Lung (tissue), 12 donors: ENCODE measurements around the gene DHCR7. TPM values are rescaled to one million over a fixed set of nuclear protein-coding genes. Genes with fewer than 3 reads are reported as not detected.
A peak's percentile ranks its signal among the peaks of the same experiment; 100 is the strongest.

Experiments used
- ATAC-seq: fragments of 200-7000 bp; cut with Tn5 transposase; one replicate; pipeline ENCODE4 v1.9.1; 2020; ENCODE audit warnings: moderate number of reproducible peaks; ENCODE audit not compliant: insufficient read depth, low FRiP score
- DNase-seq, 3 donors: peaks; one replicate each; pipeline ENCODE4 v3.0.0-alpha.2; 2013 to 2017
- H3K27ac ChIP-seq, 2 donors: one replicate each; pipeline ENCODE4 v1.5.1; 2013; ENCODE audit warnings: mild to moderate bottlenecking in 2 of 2, moderate library complexity in 2 of 2, control low read depth in 1 of 2, inconsistent platforms in 1 of 2, low read depth in 1 of 2, low read length in 1 of 2
- H3K27me3 ChIP-seq, 3 donors: one replicate each; pipeline ENCODE4 v1.5.1; 2013; ENCODE audit warnings: low read length in 2 of 3; ENCODE audit not compliant: control insufficient read depth in 3 of 3, insufficient read depth in 3 of 3
- H3K36me3 ChIP-seq, 4 donors: one replicate each; pipeline ENCODE4 v1.5.1; 2013; ENCODE audit warnings: low read length in 4 of 4, mild to moderate bottlenecking in 1 of 4, moderate library complexity in 1 of 4; ENCODE audit not compliant: control insufficient read depth in 4 of 4, insufficient read depth in 4 of 4
- H3K4me1 ChIP-seq, 5 donors: one replicate each; pipeline ENCODE4 v1.5.1; 2013; ENCODE audit warnings: low read length in 5 of 5, mild to moderate bottlenecking in 2 of 5, moderate library complexity in 1 of 5; ENCODE audit not compliant: control insufficient read depth in 5 of 5, insufficient read depth in 5 of 5
- H3K4me3 ChIP-seq: one replicate; pipeline ENCODE4 v1.5.1; 2013; ENCODE audit warnings: mild to moderate bottlenecking, control low read depth, moderate library complexity
- H3K9ac ChIP-seq, 2 donors: one replicate each; pipeline ENCODE4 v1.5.1; 2013; ENCODE audit warnings: low read length in 2 of 2, control low read depth in 1 of 2; ENCODE audit not compliant: insufficient read depth in 1 of 2
- H3K9me3 ChIP-seq, 4 donors: one replicate each; pipeline ENCODE4 v1.5.1; 2013; ENCODE audit warnings: low read length in 3 of 4, mild to moderate bottlenecking in 1 of 4, moderate library complexity in 1 of 4; ENCODE audit not compliant: control insufficient read depth in 4 of 4, insufficient read depth in 3 of 4
- WGBS, 2 donors: extraction: QIAGEN DNeasy Blood & Tissue Kit; methylation state at CpG; one replicate each; pipeline ENCODE4 v1.1.7; 2013; 5-methylcytosine and 5-hydroxymethylcytosine counted together
- polyA plus RNA-seq, 2 donors: library from polyadenylated mRNA; stranded (reverse); fragments of 200-250 nt; gene quantifications; one replicate each; pipeline ENCODE4 v1.2.1, GENCODE V29; 2013
- total RNA-seq, 2 donors: library from RNA; depleted of rRNA in 1 of 2; stranded (reverse); fragments of >200 nt in 1 of 2; gene quantifications; one replicate each; pipeline ENCODE4 v1.2.1, GENCODE V29; 2014 to 2021
- TF ChIP-seq, protein P1 (sequence below): IDR thresholded peaks from 2 replicates; pipeline ENCODE4 v1.5.1; 2012; ENCODE audit warnings: mild to moderate bottlenecking; ENCODE audit errors: control extremely low read depth, extremely low read depth
- donor health status: control.
- donor health status: control.
- donor health status: Bipolar disorder and iron deficiency.
- donor health status: healthy.
- donor health status: DM: yes; HTN: yes; CAD: no.

DHCR7 gene
- total and polyA plus RNA-seq, 4 donors, result 41.2 to 138 (median 68.1) TPM

- DNase-seq (peak in 1 of 3 donors; percentile 11), ATAC-seq (no peak)
- TF ChIP-seq, protein P1, sequence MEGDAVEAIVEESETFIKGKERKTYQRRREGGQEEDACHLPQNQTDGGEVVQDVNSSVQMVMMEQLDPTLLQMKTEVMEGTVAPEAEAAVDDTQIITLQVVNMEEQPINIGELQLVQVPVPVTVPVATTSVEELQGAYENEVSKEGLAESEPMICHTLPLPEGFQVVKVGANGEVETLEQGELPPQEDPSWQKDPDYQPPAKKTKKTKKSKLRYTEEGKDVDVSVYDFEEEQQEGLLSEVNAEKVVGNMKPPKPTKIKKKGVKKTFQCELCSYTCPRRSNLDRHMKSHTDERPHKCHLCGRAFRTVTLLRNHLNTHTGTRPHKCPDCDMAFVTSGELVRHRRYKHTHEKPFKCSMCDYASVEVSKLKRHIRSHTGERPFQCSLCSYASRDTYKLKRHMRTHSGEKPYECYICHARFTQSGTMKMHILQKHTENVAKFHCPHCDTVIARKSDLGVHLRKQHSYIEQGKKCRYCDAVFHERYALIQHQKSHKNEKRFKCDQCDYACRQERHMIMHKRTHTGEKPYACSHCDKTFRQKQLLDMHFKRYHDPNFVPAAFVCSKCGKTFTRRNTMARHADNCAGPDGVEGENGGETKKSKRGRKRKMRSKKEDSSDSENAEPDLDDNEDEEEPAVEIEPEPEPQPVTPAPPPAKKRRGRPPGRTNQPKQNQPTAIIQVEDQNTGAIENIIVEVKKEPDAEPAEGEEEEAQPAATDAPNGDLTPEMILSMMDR, result no peak
- peaks cover 0 to 58% (median 5%) of the 10 kb centered on the region in 4 donors for H3K36me3 ChIP-seq
- H3K27ac ChIP-seq, result no peak overlapping the region
- no peaks in the 10 kb centered on the region for H3K4me1 ChIP-seq
- H3K4me3 ChIP-seq, result no peak overlapping the region
- H3K9ac ChIP-seq, result no peak overlapping the region
- WGBS, 2 donors, result 94 to 98% methylated on average over 8 of the region's 8 CpGs
- no peaks in the 10 kb centered on the region for H3K27me3 ChIP-seq
- no peaks in the 10 kb centered on the region for H3K9me3 ChIP-seq
Observed at GRCh38 chr11:71442123-71442522, 6.1 kb downstream of the DHCR7 start.

GRCh38 chr11:71441251-71441650, 6.9 kb downstream of the DHCR7 start:
- H3K9ac ChIP-seq, result no peak overlapping the region
- TF ChIP-seq, protein P1, result no peak
- no peaks in the 10 kb centered on the region for H3K4me1 ChIP-seq
- H3K9me3 ChIP-seq, result no peaks in the 10 kb centered on the region
- H3K27me3 ChIP-seq, result no peaks in the 10 kb centered on the region
- DNase-seq, result peak in 1 of 3 donors; percentile 2
- 98 to 99% methylated on average over 11 of the region's 11 CpGs for WGBS, 2 donors
- H3K36me3 ChIP-seq, result peaks cover 0 to 59% (median 5%) of the 10 kb centered on the region in 4 donors
- ATAC-seq, result no peak
- H3K4me3 ChIP-seq, result no peak overlapping the region
- H3K27ac ChIP-seq, result no peak overlapping the region

DNA sequence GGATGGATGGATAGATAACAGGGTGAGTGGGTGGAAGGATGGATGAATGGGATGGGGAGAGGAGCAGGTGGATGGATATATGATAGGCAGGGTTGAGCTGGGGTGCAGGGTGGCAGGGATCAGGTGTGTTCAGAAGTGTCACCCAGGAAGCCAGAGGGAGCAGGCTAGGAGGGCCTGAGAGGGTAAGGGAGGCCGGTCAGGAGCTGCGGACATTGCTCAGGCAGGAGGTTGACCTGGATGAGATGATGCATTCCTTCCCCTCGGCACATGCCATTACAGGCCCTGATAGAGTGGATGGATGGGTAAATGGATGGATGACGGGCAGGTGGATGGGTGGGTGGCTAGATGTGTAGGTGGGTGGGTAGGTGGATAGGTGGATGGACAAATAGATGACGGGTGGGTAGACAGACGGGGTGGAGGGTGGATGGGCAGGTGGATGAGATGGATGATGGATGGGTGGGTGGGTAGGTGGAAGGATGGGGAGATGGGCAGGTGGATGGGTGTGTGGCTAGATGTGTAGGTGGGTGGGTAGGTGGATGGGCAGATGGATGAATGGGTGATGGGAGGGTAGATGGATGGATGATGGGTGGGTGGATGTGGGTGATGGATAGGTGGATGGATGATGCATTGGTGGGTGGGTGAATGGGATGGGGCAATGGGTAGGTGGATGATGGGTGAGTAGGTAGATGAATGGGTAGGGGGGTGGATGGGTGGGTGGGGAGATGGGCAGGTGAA, 8.0 kb downstream of the DHCR7 start:
- no peaks in the 10 kb centered on the region for H3K27me3 ChIP-seq
- peaks cover 0 to 65% (median 5%) of the 10 kb centered on the region in 4 donors for H3K36me3 ChIP-seq
- H3K27ac ChIP-seq, result no peak overlapping the region
- no peak for ATAC-seq
- TF ChIP-seq, protein P1, result no peak
- no peaks in the 10 kb centered on the region for H3K4me1 ChIP-seq
- H3K9me3 ChIP-seq, result no peaks in the 10 kb centered on the region
- H3K4me3 ChIP-seq, result no peak overlapping the region
- H3K9ac ChIP-seq, result no peak overlapping the region
- DNase-seq, result no peak
- 96 to 98% methylated on average over 6 of the region's 6 CpGs for WGBS, 2 donors
